Measurements from ENCODE around the gene EXPH5.
"Not testable (repeated sequence)": the region's sequence is repeated elsewhere in the genome, so short reads cannot be mapped to it uniquely, and the experiment has no call there.

EXPH5 gene

GRCh38 chr11:108593214-108593922 is at the start of gene EXPH5:
EXPH5 (minus strand) TSS chr11:108593768; CDS start chr11:108593536, 232 bp downstream.
- peak; percentile 98 for DNase-seq

- not testable (repeated sequence) for DNase-seq
Measured at GRCh38 chr11:108641752-108642151, 48.2 kb upstream of the EXPH5 start.

GRCh38 chr11:108639146-108639545 is 45.6 kb upstream of the EXPH5 start:
- DNase-seq, result no peak

- no peak for DNase-seq
Measured at GRCh38 chr11:108636222-108636621, 42.7 kb upstream of the EXPH5 start.

GRCh38 chr11:108635106-108635505 is 41.5 kb upstream of the EXPH5 start:
- DNase-seq, result no peak

- no peak for DNase-seq
Measured at GRCh38 chr11:108632041-108632704, 38.6 kb upstream of the EXPH5 start.

- no peak for DNase-seq
Measured at GRCh38 chr11:108629274-108629673, 35.7 kb upstream of the EXPH5 start.

GRCh38 chr11:108628812-108629211 is 35.2 kb upstream of the EXPH5 start:
- DNase-seq, result no peak

- no peak for DNase-seq
Measured at GRCh38 chr11:108628326-108628725, 34.8 kb upstream of the EXPH5 start.

GRCh38 chr11:108624196-108624925 is 30.8 kb upstream of the EXPH5 start:
- no peak for DNase-seq

GRCh38 chr11:108622341-108622740 is 28.8 kb upstream of the EXPH5 start:
- DNase-seq, result no peak

- DNase-seq, result no peak
Measured at GRCh38 chr11:108620958-108621772, 27.6 kb upstream of the EXPH5 start.

- DNase-seq, result no peak
Measured at GRCh38 chr11:108618529-108618928, 25.0 kb upstream of the EXPH5 start.

GRCh38 chr11:108617055-108617454 is 23.5 kb upstream of the EXPH5 start:
- peak; percentile 60 for DNase-seq

GRCh38 chr11:108616549-108616948 is 23.0 kb upstream of the EXPH5 start:
- no peak for DNase-seq

- no peak for DNase-seq
Measured at GRCh38 chr11:108614086-108614485, 20.5 kb upstream of the EXPH5 start.

- no peak for DNase-seq
Measured at GRCh38 chr11:108609682-108610081, 16.1 kb upstream of the EXPH5 start.

GRCh38 chr11:108608548-108608947 is 15.0 kb upstream of the EXPH5 start:
- DNase-seq, result no peak

GRCh38 chr11:108606495-108607160 is 13.1 kb upstream of the EXPH5 start:
- DNase-seq, result no peak

- peak; percentile 61 for DNase-seq
Measured at GRCh38 chr11:108606070-108606469, 12.5 kb upstream of the EXPH5 start.

- DNase-seq, result peak; percentile 4
Measured at GRCh38 chr11:108602818-108603217, 9.2 kb upstream of the EXPH5 start.

- no peak for DNase-seq
Measured at GRCh38 chr11:108601150-108601549, 7.6 kb upstream of the EXPH5 start.

Measured in NCI-H82 (cell line).